ENCODE measurements around the gene ZNF670. TPM values are rescaled to one million over a fixed set of nuclear protein-coding genes. Genes with fewer than 3 reads are reported as not detected.

The ZNF670 gene
- total and polyA plus RNA-seq, 9 of the 15 experiments (the other 6 are each of a cell fraction or from before 2014, with no cell fraction given), result 7.1 to 23.4 (median 11.8) TPM

- TF ChIP-seq ZNF592 (IDR thresholded peaks at IDR 0.05), result no peak
- TF ChIP-seq THAP7 (CRISPR knock-in tag; IDR thresholded peaks at IDR 0.05), result 0 out of 2 replicates have a peak, but pooled peaks have one; percentile 58
- peak; percentile 52 for TF ChIP-seq ARID1B (IDR thresholded peaks at IDR 0.05)
- no peak for TF ChIP-seq BRF2 (IDR thresholded peaks at IDR 0.05; ENCODE audit: borderline replicate concordance, insufficient read depth, insufficient read length)
- TF ChIP-seq IFI16 (CRISPR knock-in tag; IDR thresholded peaks at IDR 0.05), result no peak
- TF ChIP-seq CEBPB (tag; IDR thresholded peaks at IDR 0.05), result no peak
- no peak for TF ChIP-seq CBFB (CRISPR knock-in tag; IDR thresholded peaks at IDR 0.05)
- no peak for TF ChIP-seq RUNX1 (IDR thresholded peaks at IDR 0.05; ENCODE audit: low read depth)
- peak; percentile 82 for TF ChIP-seq NEUROD1 (IDR thresholded peaks at IDR 0.05; ENCODE audit: borderline replicate concordance, low read depth, low read length, partially characterized antibody)
- no peak for TF ChIP-seq CLOCK (CRISPR knock-in tag; IDR thresholded peaks at IDR 0.05; ENCODE audit: borderline replicate concordance)
- TF ChIP-seq ZNF778 (CRISPR knock-in tag; IDR thresholded peaks at IDR 0.05), result no peak
- no peak for TF ChIP-seq SRSF9 (IDR thresholded peaks at IDR 0.05; ENCODE audit: borderline replicate concordance, low read depth, low read length)
- TF ChIP-seq CSDE1 (IDR thresholded peaks at IDR 0.05), result no peak
- TF ChIP-seq ZNF347 (CRISPR knock-in tag; IDR thresholded peaks at IDR 0.05; ENCODE audit: low read depth), result no peak
- no peak for TF ChIP-seq SREBF2 (CRISPR knock-in tag; IDR thresholded peaks at IDR 0.05)
- peak; percentile 88 for TF ChIP-seq CHAMP1 (IDR thresholded peaks at IDR 0.05)
Observed at GRCh38 chr1:247103859-247104591, 25.4 kb upstream of the ZNF670 start, which contains the start of gene ZNF669 (continued).

All from K562 (cell line).